Stomach (tissue), 9 donors: Measurements from ENCODE around the gene ULK4. TPM values are rescaled to one million over a fixed set of nuclear protein-coding genes. Genes with fewer than 3 reads are reported as not detected.

Experiments used
- DNase-seq, 2 donors: peaks; one replicate each; pipeline versions ENCODE4 v3.0.0 to v3.0.0-alpha.2; 2013 to 2019
- H3K27ac ChIP-seq, 5 donors: fragments of 200-600 bp in 4 of 5; sonication (generic) in 4 of 5; one replicate each; pipeline ENCODE4 v1.5.1; 2013 to 2019; ENCODE audit warnings: mild to moderate bottlenecking in 1 of 5, moderate library complexity in 1 of 5
- H3K27me3 ChIP-seq, 3 donors: fragments of 200-600 bp; sonication (generic); one replicate each; pipeline ENCODE4 v1.5.1; 2017 to 2019; ENCODE audit warnings: mixed run types in 1 of 3
- H3K36me3 ChIP-seq, 4 donors: fragments of 200-600 bp; sonication (generic); 1 replicate in 3 of 4; 2 replicates in 1 of 4; pipeline ENCODE4 v1.5.1; 2016 to 2019
- H3K4me1 ChIP-seq, 4 donors: fragments of 200-600 bp; sonication (generic); one replicate each; pipeline ENCODE4 v1.5.1; 2016 to 2019
- H3K4me3 ChIP-seq, 4 donors: fragments of 200-600 bp; sonication (generic) in 3 of 4; one replicate each; pipeline ENCODE4 v1.5.1; 2016 to 2019; ENCODE audit warnings: mild to moderate bottlenecking in 1 of 4
- H3K9me3 ChIP-seq, 4 donors: fragments of 200-600 bp; sonication (generic); one replicate each; pipeline ENCODE4 v1.5.1; 2016 to 2019
- CTCF ChIP-seq, 7 experiments: fragments of 450-650 bp in 4 of 7; fragments of 200-600 bp in 3 of 7; sonication (generic) in 3 of 7; IDR thresholded peaks; one replicate each; pipeline ENCODE4 v1.5.1; 2016 to 2019; ENCODE audit warnings: antibody characterized with exemption in 7 of 7, control low read depth in 2 of 7, mild to moderate bottlenecking in 1 of 7
- EP300 ChIP-seq: sonication (generic); formaldehyde crosslinking; IDR thresholded peaks from one replicate; pipeline ENCODE4 v1.6.1; 2017; ENCODE audit warnings: antibody characterized with exemption
- POLR2A ChIP-seq, 4 donors: fragments of 450-650 bp; IDR thresholded peaks; one replicate each; pipeline ENCODE4 v1.6.1; 2016; ENCODE audit warnings: antibody characterized with exemption in 4 of 4, control low read depth in 2 of 4, mild to moderate bottlenecking in 1 of 4, moderate library complexity in 1 of 4
- POLR2AphosphoS5 ChIP-seq, 3 donors: sonication (generic); formaldehyde crosslinking; IDR thresholded peaks; one replicate each; pipeline ENCODE4 v1.6.1; 2016; ENCODE audit warnings: antibody characterized with exemption in 3 of 3
- WGBS, 5 donors: extraction: QIAGEN DNeasy Blood & Tissue Kit in 3 of 5; methylation state at CpG; one replicate each; pipeline versions ENCODE4 v1.1.5 to v1.1.7; 2013 to 2018; 5-methylcytosine and 5-hydroxymethylcytosine counted together
- intact Hi-C: fragments of 100-400 bp; cut with DNase I; formaldehyde crosslinking; loops from one replicate; pipeline ENCODE4 v1.15.1; 2023; ENCODE audit warnings: low total_unique reads
- polyA plus RNA-seq, 3 donors: library from polyadenylated mRNA; stranded (reverse); fragments of 200-250 nt; gene quantifications; one replicate each; pipeline ENCODE4 v1.2.3, GENCODE V29; 2013
- total RNA-seq, 5 donors: library from RNA; depleted of rRNA; stranded (reverse); fragments of >200 nt; gene quantifications; one replicate each; pipeline versions ENCODE4 v1.1.0 to v1.2.3, GENCODE V29; 2014 to 2016
- donor health status: healthy with polysubstance abuse.
- donor health status: Bipolar disorder and iron deficiency.
- donor health status: healthy.

The ULK4 gene
- total and polyA plus RNA-seq, 8 donors = 1.6 to 150 (median 7.4) TPM

DNA sequence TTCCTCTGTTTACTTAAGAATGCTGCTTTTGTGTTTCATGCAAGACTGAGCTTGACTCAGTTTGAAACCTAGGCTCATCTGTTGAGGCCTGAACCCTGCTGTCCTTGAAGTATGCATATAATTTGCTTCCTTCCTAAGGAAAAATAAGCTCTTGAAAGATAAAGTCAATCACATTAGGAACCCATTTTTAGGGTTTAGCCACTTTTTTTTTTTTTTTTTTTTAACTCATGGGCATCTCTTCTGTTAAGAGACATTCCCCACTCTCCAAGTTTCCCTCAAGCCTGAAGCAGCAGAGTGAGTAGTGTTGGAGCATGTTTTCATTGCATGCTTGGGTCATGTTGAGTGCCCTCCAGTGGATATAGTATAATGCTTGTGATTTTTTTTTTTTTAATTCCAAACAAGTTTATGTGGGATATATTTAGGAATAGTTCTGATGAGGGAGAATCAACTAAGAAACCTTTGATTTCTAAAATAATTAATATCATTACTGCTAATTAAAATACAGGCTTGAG is 759.0 kb downstream of the ULK4 start:
- no peak for TF ChIP-seq EP300
- peak in 1 of 3 donors; percentile 11 for TF ChIP-seq POLR2AphosphoS5 (IDR thresholded peaks at IDR 0.05)
- peak in 2 of 7 experiments; percentile 14 to 27 for TF ChIP-seq CTCF (IDR thresholded peaks at IDR 0.05)
- intact Hi-C loops = no loop called here
- peak overlapping the region in 3 of 4 donors; percentile 9 to 81 (median 73) for H3K4me3 ChIP-seq
- H3K27ac ChIP-seq = peak overlapping the region in 3 of 5 donors; percentile 8 to 41 (median 32)
- peaks cover 50 to 76% (median 74%) of the 10 kb centered on the region in 4 donors for H3K4me1 ChIP-seq
- H3K36me3 ChIP-seq = no peaks in the 10 kb centered on the region
- no peaks in the 10 kb centered on the region for H3K27me3 ChIP-seq
- no peaks in the 10 kb centered on the region for H3K9me3 ChIP-seq
- DNase-seq = peak in 1 of 2 donors; percentile 72

- H3K9me3 ChIP-seq = no peaks in the 10 kb centered on the region
- WGBS, 5 donors = 16 to 29% (median 18%) methylated on average over 5 of the region's 5 CpGs
- H3K27ac ChIP-seq = peak overlapping the region in 3 of 5 donors; percentile 8 to 38 (median 32)
- intact Hi-C loops = no loop called here
- H3K36me3 ChIP-seq = no peaks in the 10 kb centered on the region
- no peaks in the 10 kb centered on the region for H3K27me3 ChIP-seq
- DNase-seq = no peak
- H3K4me3 ChIP-seq = peak overlapping the region; percentile 9 to 93 (median 77)
- H3K4me1 ChIP-seq = peaks cover 43 to 70% (median 67%) of the 10 kb centered on the region in 4 donors
- TF ChIP-seq CTCF (IDR thresholded peaks at IDR 0.05) = no peak
- TF ChIP-seq POLR2AphosphoS5 (IDR thresholded peaks at IDR 0.05) = no peak
- TF ChIP-seq POLR2A (IDR thresholded peaks at IDR 0.05) = no peak
- TF ChIP-seq EP300 = no peak
Observed at GRCh38 chr3:41202075-41202833, 759.6 kb downstream of the ULK4 start.

GRCh38 chr3:41200669-41201021 is 761.3 kb downstream of the ULK4 start:
- Histone ChIP-seq H3K4me3 (peak overlapping the region; percentile 73 to 97 (median 87)), H3K36me3 (no peaks in the 10 kb centered on the region), H3K27ac (peak overlapping the region in 4 of 5 donors; percentile 95 to 99 (median 96)), H3K9me3 (no peaks in the 10 kb centered on the region), H3K27me3 (no peaks in the 10 kb centered on the region), H3K4me1 (peaks cover 31 to 54% (median 52%) of the 10 kb centered on the region in 4 donors)
- peak in 1 of 2 donors; percentile 65 for DNase-seq
- WGBS, 5 donors = 0 to 1% (median 0%) methylated on average over 7 of the region's 7 CpGs
- intact Hi-C loops = no loop called here
- TF ChIP-seq EP300 (no peak), CTCF (IDR thresholded peaks at IDR 0.05) (no peak), POLR2AphosphoS5 (IDR thresholded peaks at IDR 0.05) (no peak), POLR2A (IDR thresholded peaks at IDR 0.05) (no peak)

GRCh38 chr3:41199866-41200668 is 761.8 kb downstream of the ULK4 start:
- Histone ChIP-seq H3K4me1 (peaks cover 25 to 48% (median 46%) of the 10 kb centered on the region in 4 donors), H3K9me3 (no peaks in the 10 kb centered on the region), H3K4me3 (peak overlapping the region; percentile 73 to 97 (median 87)), H3K36me3 (no peaks in the 10 kb centered on the region), H3K27me3 (no peaks in the 10 kb centered on the region), H3K27ac (peak overlapping the region; percentile 95 to 99 (median 96))
- no peak for TF ChIP-seq POLR2AphosphoS5 (IDR thresholded peaks at IDR 0.05)
- TF ChIP-seq POLR2A (IDR thresholded peaks at IDR 0.05) = no peak
- no peak for TF ChIP-seq EP300
- no peak for TF ChIP-seq CTCF (IDR thresholded peaks at IDR 0.05)
- peak in 1 of 2 donors; percentile 79 for DNase-seq
- 0 to 1% (median 0%) methylated on average over 24 to 40 of the region's 40 CpGs for WGBS, 5 donors
- intact Hi-C loops = no loop called here
